K562 (cell line): ENCODE measurements around the gene THADA. TPM values are rescaled to one million over a fixed set of nuclear protein-coding genes. Genes with fewer than 3 reads are reported as not detected.

Experiments used
- ATAC-seq: fragments of 200-7000 bp; cut with Tn5 transposase; 3 replicates; pipeline ENCODE4 v1.9.1; 2020; ENCODE audit warnings: moderate library complexity
- BruUV-seq: library from RNA; stranded (reverse); fragments of 400-500 nt; replicated peaks from 2 replicates; lab custom pipeline; 2021; lab: Mats Ljungman, UMichigan
- CTCF ChIA-PET: fragments of 300-600 bp; formaldehyde crosslinking; extraction: SDS; loops from one replicate; lab custom pipeline; 2021; ENCODE audit warnings: low intra/inter-chr PET ratio; lab: Yijun Ruan, JAX
- POLR2A ChIA-PET: fragments of 300-600, 350-650 bp; sonication (Branson Sonifier 250); formaldehyde crosslinking; extraction: SDS; loops from one replicate; lab custom pipeline; 2021; ENCODE audit warnings: antibody characterized with exemption, inconsistent platforms; lab: Yijun Ruan, JAX
- DNase-seq, 4 experiments: peaks; one replicate each; pipeline versions ENCODE4 v3.0.0 to v3.0.0-alpha.2; 2011 to 2018; ENCODE audit warnings: low spot score in 3 of 4, mixed read lengths in 3 of 4; ENCODE audit errors: extremely low read depth in 1 of 4
- FAIRE-seq: peaks from 2 replicates; lab custom pipeline; 2011; peaks lifted over from hg19 to GRCh38; lab: Jason Lieb, UNC
- H2AFZ ChIP-seq: 2 replicates; pipeline ENCODE4 v1.6.0; 2011; ENCODE audit warnings: low read depth, low read length, control low read depth, inconsistent platforms
- H3K27ac ChIP-seq: fragments of 200-600 bp; 3 replicates; pipeline ENCODE4 v1.8.0; 2011; ENCODE audit warnings: low read depth, mild to moderate bottlenecking, control low read depth, inconsistent platforms, low read length, moderate library complexity, mixed read lengths; ENCODE audit errors: extremely low read depth
- H3K27me3 ChIP-seq, 2 experiments: fragments of 300-600 bp in 1 of 2; 2 replicates in 1 of 2; 3 replicates in 1 of 2; pipeline versions ENCODE4 v1.6.0 to v1.8.0; 2011; ENCODE audit warnings: inconsistent platforms in 2 of 2, low read length in 2 of 2, mild to moderate bottlenecking in 1 of 2, mixed read lengths in 1 of 2, moderate library complexity in 1 of 2; ENCODE audit not compliant: control insufficient read depth in 2 of 2, insufficient read depth in 2 of 2
- H3K36me3 ChIP-seq: fragments of 300-600 bp; 3 replicates; pipeline ENCODE4 v1.8.0; 2011; ENCODE audit warnings: mild to moderate bottlenecking, low read length, inconsistent platforms; ENCODE audit not compliant: control insufficient read depth, insufficient read depth
- H3K4me1 ChIP-seq, 2 experiments: fragments of 200-600 bp in 1 of 2; replicated peaks in 1 of 2; 2 replicates in 1 of 2; 3 replicates in 1 of 2; pipeline versions ENCODE4 v1.5.1 to v1.8.0; 2011; ENCODE audit warnings: inconsistent platforms in 2 of 2, low read length in 2 of 2, mild to moderate bottlenecking in 1 of 2, mixed read lengths in 1 of 2, moderate library complexity in 1 of 2; ENCODE audit not compliant: control insufficient read depth in 2 of 2, insufficient read depth in 2 of 2
- H3K4me2 ChIP-seq: 2 replicates; pipeline ENCODE4 v1.6.1; 2011; ENCODE audit warnings: low read length, control low read depth, inconsistent platforms, mixed read lengths; ENCODE audit not compliant: insufficient read depth
- H3K4me3 ChIP-seq: fragments of 200-600 bp; sonication (generic), shearing (Covaris generic); 2 replicates; pipeline ENCODE4 v1.5.1; 2016; ENCODE audit warnings: control low read depth, inconsistent platforms
- H3K79me2 ChIP-seq: fragments of 200-600 bp; 3 replicates; pipeline ENCODE4 v1.8.0; 2011; ENCODE audit warnings: low read length, inconsistent platforms; ENCODE audit not compliant: control insufficient read depth, insufficient read depth
- H3K9ac ChIP-seq, 2 experiments: 2 replicates each; pipeline versions ENCODE4 v1.6.0 to v1.6.1; 2011; ENCODE audit warnings: low read depth in 2 of 2, low read length in 2 of 2, control low read depth in 1 of 2, inconsistent platforms in 1 of 2, mild to moderate bottlenecking in 1 of 2, mixed read lengths in 1 of 2; ENCODE audit not compliant: insufficient read depth in 1 of 2
- H3K9me1 ChIP-seq: one replicate; pipeline ENCODE4 v1.6.0; 2011; ENCODE audit warnings: inconsistent platforms, mild to moderate bottlenecking, low read length, moderate library complexity; ENCODE audit not compliant: control insufficient read depth, insufficient read depth
- H3K9me3 ChIP-seq: replicated peaks from 2 replicates; pipeline ENCODE4 v1.5.1; 2011; ENCODE audit warnings: low read depth, low read length, inconsistent platforms; ENCODE audit not compliant: control insufficient read depth, insufficient read depth
- H4K20me1 ChIP-seq: replicated peaks from 2 replicates; pipeline ENCODE4 v1.6.1; 2011; ENCODE audit warnings: low read length, inconsistent platforms, mixed read lengths; ENCODE audit not compliant: control insufficient read depth, insufficient read depth
- BCL6 ChIP-seq: fragments of 250-450 bp; sonication (Bioruptor Pico); IDR thresholded peaks from 2 replicates; pipeline ENCODE4 v1.4.0; 2020
- ELK1 ChIP-seq: sonication (generic); formaldehyde crosslinking; IDR thresholded peaks from 2 replicates; pipeline ENCODE4 v1.8.1; 2022; ENCODE audit warnings: missing genetic modification reagents
- FOXM1 ChIP-seq, 2 experiments: fragments of 450-650 bp in 1 of 2; sonication (generic) in 1 of 2; formaldehyde crosslinking in 1 of 2; IDR thresholded peaks; 2 replicates each; pipeline versions ENCODE4 v1.6.1 to v1.9.0; 2017 to 2022; ENCODE audit warnings: low read depth in 2 of 2, mild to moderate bottlenecking in 2 of 2, missing genetic modification reagents in 1 of 2, moderate library complexity in 1 of 2
- HDAC1 ChIP-seq, 2 experiments: fragments of 450-650 bp; IDR thresholded peaks; 2 replicates each; pipeline ENCODE4 v1.6.1; 2016 to 2017; ENCODE audit warnings: inconsistent platforms in 1 of 2, mild to moderate bottlenecking in 1 of 2, moderate library complexity in 1 of 2
- WGBS: fragments of 100-300 bp; shearing (Covaris generic); methylation state at CpG from one replicate; pipeline ENCODE4 v1.1.6; 2016; ENCODE audit warnings: low coverage, mixed read lengths; ENCODE audit not compliant: insufficient coverage; ENCODE audit errors: missing lambda C conversion rate; 5-methylcytosine and 5-hydroxymethylcytosine counted together
- in situ Hi-C: fragments of 300-500 bp; cut with MboI; formaldehyde crosslinking; loops from 4 replicates; pipeline ENCODE4 v1.15.0; 2018; ENCODE audit warnings: inconsistent platforms, mixed read lengths
- intact Hi-C: fragments of 100-400 bp; cut with micrococcal nuclease; formaldehyde crosslinking; loops from 2 replicates; pipeline ENCODE4 v1.14.2; 2022
- polyA plus RNA-seq, 8 experiments: library from polyadenylated mRNA; depleted of rRNA in 4 of 8; stranded (reverse) in 5 of 8; unstranded in 3 of 8; fragments of >200 nt; fragmentation: Nextera tagmentation in 2 of 8; fragmentation: Illumina TruSeq in 1 of 8; extraction: Ambion mirVana in 2 of 8; extraction: Trizol in 1 of 8; gene quantifications; 2 replicates each; pipeline versions ENCODE4 v1.2.1 to v1.2.3, GENCODE V29; 2011 to 2014; ENCODE audit warnings: inconsistent platforms in 1 of 8, missing spikeins in 1 of 8
- total RNA-seq, 7 experiments: library from RNA; depleted of rRNA in 6 of 7; stranded (reverse); fragments of >200 nt in 6 of 7; fragmentation: Illumina TruSeq in 2 of 7; extraction: Trizol in 2 of 7; gene quantifications; 2 replicates each; pipeline versions ENCODE4 v1.2.1 to v1.2.3, GENCODE V29; 2011 to 2021; ENCODE audit warnings: low replicate concordance in 1 of 7

Gene THADA
- total and polyA plus RNA-seq, 9 of the 15 experiments (the other 6 are each of a cell fraction or from before 2014, with no cell fraction given): 17.8 to 34.7 (median 31.9) TPM

GRCh38 chr2:43415592-43415991 lies 180.2 kb downstream of the THADA start:
- no TSS peak for BruUV-seq
- in situ Hi-C loops (no loop called here), intact Hi-C loops (no loop called here)
- Histone ChIP-seq H3K9me1 (no peaks in the 10 kb centered on the region), H4K20me1 (no peaks in the 10 kb centered on the region), H3K27me3 (no peaks in the 10 kb centered on the region), H3K9me3 (no peaks in the 10 kb centered on the region), H3K27ac (no peak overlapping the region), H3K4me2 (no peak overlapping the region)
- POLR2A ChIA-PET: no interaction called here
- 69% methylated on average over 7 of the region's 7 CpGs for WGBS
- no peak for FAIRE-seq
- TF ChIP-seq FOXM1 (IDR thresholded peaks at IDR 0.05; ENCODE audit: low read depth): no peak
- no peak for TF ChIP-seq FOXM1 (CRISPR knock-in tag; IDR thresholded peaks at IDR 0.05; ENCODE audit: low read depth)
- TF ChIP-seq ELK1: no peak
- TF ChIP-seq HDAC1 (IDR thresholded peaks at IDR 0.05): no peak
- no peak for TF ChIP-seq BCL6 (CRISPR knock-in tag)
- TF ChIP-seq, all 486 proteins: peak for 0
- CTCF ChIA-PET: no interaction called here
- Histone ChIP-seq H3K36me3 (peaks cover 4% of the 10 kb centered on the region; the same call in 1 of the 3 replicates), H2AFZ (no peak overlapping the region), H3K4me1 (peaks cover 0 to 6% of the 10 kb centered on the region in 2 experiments; a peak in 3 of 5 replicates), H3K4me3 (no peak overlapping the region), H3K79me2 (no peaks in the 10 kb centered on the region), H3K9ac (no peak overlapping the region)
- no peak for DNase-seq
- ATAC-seq: no peak
